ENCODE measurements around the gene SPECC1. TPM values are rescaled to one million over a fixed set of nuclear protein-coding genes. Genes with fewer than 3 reads are reported as not detected.

Gene SPECC1
- total and polyA plus RNA-seq, 2 donors (not counting 3 experiments of a cell fraction or from before 2014, with no cell fraction given): 5.3 to 20.4 TPM

DNA sequence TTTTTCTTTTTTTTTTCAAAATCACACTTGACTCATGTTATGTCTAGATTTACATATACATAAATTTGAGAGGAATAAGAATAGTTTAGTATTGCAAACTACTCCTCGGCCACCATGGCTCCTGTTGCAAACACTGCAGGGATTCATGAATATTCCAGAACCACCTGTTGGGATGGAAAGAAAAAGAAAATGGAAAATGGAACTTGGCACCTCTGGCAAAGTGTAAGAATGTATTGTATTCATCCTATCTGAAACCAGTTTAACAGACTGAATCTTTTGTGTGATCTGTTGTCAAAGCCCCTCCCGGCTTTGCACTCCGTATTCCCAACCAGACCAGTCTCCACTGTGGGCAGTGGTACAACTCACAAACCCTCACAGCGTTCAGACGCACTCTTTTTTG is 124.4 kb downstream of the SPECC1 start:
- dilution Hi-C loops (cut with MboI; ENCODE audit: extremely low pct_ligation_motif_present, low sequenced_read_pairs) (no loop called here), intact Hi-C loops (cut with micrococcal nuclease) (no loop called here)
- Histone ChIP-seq H3K4me2 (ENCODE audit: insufficient read depth, low read length) (no peak overlapping the region), H3K9ac (replicated peaks; ENCODE audit: extremely low read depth, insufficient read depth, low read length) (no peak overlapping the region), H3K36me3 (ENCODE audit: control insufficient read depth in 2 of 2, extremely low read depth in 1 of 2, insufficient read depth in 2 of 2, low read length in 2 of 2) (no peaks in the 10 kb centered on the region), H3K79me2 (ENCODE audit: control insufficient read depth, insufficient read depth, low read length) (no peaks in the 10 kb centered on the region), H3K27me3 (ENCODE audit: control insufficient read depth in 2 of 2, insufficient read depth in 2 of 2, low read length in 2 of 2) (no peaks in the 10 kb centered on the region), H3K27ac (ENCODE audit: insufficient read depth, low read depth, low read length) (no peak overlapping the region), H3K4me1 (ENCODE audit: control insufficient read depth, extremely low read depth, insufficient read depth, low read length) (no peaks in the 10 kb centered on the region), H3K9me1 (replicated peaks; ENCODE audit: control insufficient read depth, extremely low read depth, insufficient read depth, low read length) (no peaks in the 10 kb centered on the region), H3K9me3 (replicated peaks; ENCODE audit: control insufficient read depth, insufficient read depth, low read length) (no peaks in the 10 kb centered on the region), H3K4me3 (replicated peaks in 1 of 3; ENCODE audit: insufficient read depth in 1 of 3, low read depth in 1 of 3, low read length in 3 of 3) (no peak overlapping the region), H4K20me1 (replicated peaks; ENCODE audit: control insufficient read depth, extremely low read depth, insufficient read depth, low read length) (no peaks in the 10 kb centered on the region), H2AFZ (ENCODE audit: low read depth, low read length) (no peak overlapping the region)
- TF ChIP-seq GATA2 (IDR thresholded peaks at IDR 0.05; ENCODE audit: insufficient read depth, insufficient read length, low read depth, low read length) (no peak), EZH2 (IDR thresholded peaks at IDR 0.05; ENCODE audit: borderline replicate concordance, low read depth, low read length, severe bottlenecking) (no peak), JUN (IDR thresholded peaks at IDR 0.05; ENCODE audit: borderline replicate concordance, insufficient read depth, insufficient read length, low read depth) (no peak), FOS (IDR thresholded peaks at IDR 0.05; ENCODE audit: borderline replicate concordance, insufficient read depth, low read length) (no peak), POLR2AphosphoS5 (IDR thresholded peaks at IDR 0.05; ENCODE audit: insufficient read depth, low read depth, low read length) (no peak), CTCF (IDR thresholded peaks at IDR 0.05; ENCODE audit: extremely low read depth in 1 of 2, insufficient read depth in 1 of 2, low read depth in 1 of 2, low read length in 2 of 2) (no peak), MYC (IDR thresholded peaks at IDR 0.05; ENCODE audit: low read depth, low read length) (no peak), POLR2A (IDR thresholded peaks at IDR 0.05; ENCODE audit: low read depth, low read length) (no peak)
- TF ChIP-seq, protein P1, sequence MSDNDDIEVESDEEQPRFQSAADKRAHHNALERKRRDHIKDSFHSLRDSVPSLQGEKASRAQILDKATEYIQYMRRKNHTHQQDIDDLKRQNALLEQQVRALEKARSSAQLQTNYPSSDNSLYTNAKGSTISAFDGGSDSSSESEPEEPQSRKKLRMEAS (IDR thresholded peaks at IDR 0.05; ENCODE audit: insufficient read depth, insufficient read length): no peak
- no peak for FAIRE-seq
- DNase-seq (ENCODE audit: low read depth, low spot score): no peak
- ChIA-PET POLR2A (interaction anchor here (0.6 kb wide), 1 partner anchor 25 kb away, joined by 8 read pairs; no protein-coding TSS in a partner anchor), CTCF (interaction anchor here (1.3 kb wide), 1 partner anchor 11 kb away, joined by 3 read pairs; no protein-coding TSS in a partner anchor)
- BruUV-seq (replicated peaks): no TSS peak
